GM10266 (cell line): ENCODE data around the gene NIBAN1.
"Not testable (repeated sequence)": the region's sequence is repeated elsewhere in the genome, so short reads cannot be mapped to it uniquely, and the experiment has no call there.

ENCODE experiments used
- DNase-seq: peaks from one replicate; pipeline ENCODE4 v3.0.0; 2012; ENCODE audit errors: extremely low spot score
- TF ChIP-seq, protein P1 (sequence below): IDR thresholded peaks from 2 replicates; pipeline ENCODE4 v1.5.1; 2012; ENCODE audit warnings: mild to moderate bottlenecking, low read depth; ENCODE audit not compliant: control insufficient read depth, insufficient read depth; ENCODE audit errors: missing control alignments

Gene NIBAN1

GRCh38 chr1:185008838-185009237 is 34.5 kb upstream of the NIBAN1 start:
- TF ChIP-seq, protein P1, sequence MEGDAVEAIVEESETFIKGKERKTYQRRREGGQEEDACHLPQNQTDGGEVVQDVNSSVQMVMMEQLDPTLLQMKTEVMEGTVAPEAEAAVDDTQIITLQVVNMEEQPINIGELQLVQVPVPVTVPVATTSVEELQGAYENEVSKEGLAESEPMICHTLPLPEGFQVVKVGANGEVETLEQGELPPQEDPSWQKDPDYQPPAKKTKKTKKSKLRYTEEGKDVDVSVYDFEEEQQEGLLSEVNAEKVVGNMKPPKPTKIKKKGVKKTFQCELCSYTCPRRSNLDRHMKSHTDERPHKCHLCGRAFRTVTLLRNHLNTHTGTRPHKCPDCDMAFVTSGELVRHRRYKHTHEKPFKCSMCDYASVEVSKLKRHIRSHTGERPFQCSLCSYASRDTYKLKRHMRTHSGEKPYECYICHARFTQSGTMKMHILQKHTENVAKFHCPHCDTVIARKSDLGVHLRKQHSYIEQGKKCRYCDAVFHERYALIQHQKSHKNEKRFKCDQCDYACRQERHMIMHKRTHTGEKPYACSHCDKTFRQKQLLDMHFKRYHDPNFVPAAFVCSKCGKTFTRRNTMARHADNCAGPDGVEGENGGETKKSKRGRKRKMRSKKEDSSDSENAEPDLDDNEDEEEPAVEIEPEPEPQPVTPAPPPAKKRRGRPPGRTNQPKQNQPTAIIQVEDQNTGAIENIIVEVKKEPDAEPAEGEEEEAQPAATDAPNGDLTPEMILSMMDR: no peak
- no peak for DNase-seq

GRCh38 chr1:185001312-185001880 is 27.1 kb upstream of the NIBAN1 start:
- not testable (repeated sequence) for DNase-seq

DNA sequence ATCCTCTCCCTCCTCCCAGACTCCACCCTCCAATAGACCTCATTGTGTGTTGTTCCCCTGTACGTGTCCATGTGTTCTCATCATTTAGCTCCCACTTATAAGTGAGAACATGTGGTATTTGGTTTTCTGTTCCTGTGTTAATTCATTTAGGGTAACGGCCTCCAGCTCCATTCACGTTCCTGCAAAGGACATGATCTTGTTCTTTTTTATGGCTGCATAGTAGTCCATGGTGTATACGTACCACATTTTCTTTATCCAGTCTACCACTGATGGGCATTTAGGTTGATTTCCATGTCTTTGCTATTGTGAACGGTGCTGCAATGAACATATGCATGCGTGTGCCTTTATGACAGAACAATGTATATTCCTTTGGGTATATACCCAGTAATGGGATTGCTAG is 25.7 kb upstream of the NIBAN1 start:
- not testable (repeated sequence) for DNase-seq

- TF ChIP-seq, protein P1: no peak
- DNase-seq: no peak
These were observed 20.0 kb upstream of the NIBAN1 start for GRCh38 chr1:184994301-184994700.

DNA sequence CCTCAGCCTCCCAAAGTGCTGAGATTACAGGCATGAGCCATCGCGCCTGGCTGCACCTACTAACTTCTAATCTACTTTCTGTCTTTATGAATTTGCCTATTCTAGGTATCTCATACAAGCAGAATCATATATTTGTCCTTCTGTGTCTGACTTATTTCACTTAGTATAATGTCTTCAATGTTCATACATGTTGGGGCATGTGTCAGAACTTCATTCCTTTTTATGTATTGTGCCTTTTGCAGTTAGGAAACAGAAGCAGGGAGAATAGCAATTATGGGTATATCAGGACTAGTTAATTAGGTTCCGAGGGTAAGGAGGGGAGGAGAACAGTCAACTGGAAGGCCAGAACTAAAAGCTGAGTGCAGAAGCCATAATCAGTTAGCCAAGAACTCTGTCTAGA is 18.0 kb upstream of the NIBAN1 start:
- TF ChIP-seq, protein P1: no peak
- DNase-seq: no peak

- no peak for DNase-seq
- TF ChIP-seq, protein P1: no peak
These were observed 15.9 kb upstream of the NIBAN1 start for GRCh38 chr1:184990204-184990603.

DNA sequence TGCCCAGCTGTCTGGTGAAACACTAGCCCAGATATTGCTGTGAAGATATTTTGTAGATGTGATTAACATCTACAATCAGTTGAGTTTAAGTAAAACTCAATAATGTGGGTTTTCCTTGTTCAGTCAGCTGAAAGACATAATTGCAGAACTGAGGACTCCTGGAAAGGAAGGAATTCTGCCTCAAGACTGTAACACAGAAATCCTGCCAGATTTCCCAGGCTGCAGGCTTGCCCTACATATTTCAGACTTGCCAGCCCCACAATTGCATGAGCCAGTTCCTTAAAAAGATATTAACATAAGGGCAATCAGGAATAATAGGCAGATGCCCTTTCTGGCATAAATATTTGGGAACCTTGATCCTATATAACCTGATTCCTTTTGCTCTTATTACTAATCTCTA is 14.2 kb upstream of the NIBAN1 start:
- no peak for DNase-seq
- TF ChIP-seq, protein P1: no peak

- no peak for DNase-seq
- TF ChIP-seq, protein P1: no peak
These were observed 13.4 kb upstream of the NIBAN1 start for GRCh38 chr1:184987696-184988095.
